Effector memory CD8-positive, alpha-beta T cell (primary cell): ENCODE results near the gene GIMD1.
A peak's percentile ranks its signal among the peaks of the same experiment; 100 is the strongest.
"Not testable (repeated sequence)": the region's sequence is repeated elsewhere in the genome, so short reads cannot be mapped to it uniquely, and the experiment has no call there.

Experiments used
- ATAC-seq: fragments of 150-1000 bp; cut with Tn5 transposase; replicated peaks from 2 replicates; pipeline ENCODE4 v1.10.0; 2021; ENCODE audit warnings: mild to moderate bottlenecking, moderate library complexity
- DNase-seq, 3 experiments: peaks; one replicate each; pipeline ENCODE4 v3.0.0; 2021
- H3K27ac Mint-ChIP-seq, 2 donors: one replicate each; pipeline ENCODE4 v1.8.0; 2022; ENCODE audit warnings: mild to moderate bottlenecking in 2 of 2, mixed read lengths in 2 of 2, moderate library complexity in 2 of 2
- H3K27me3 Mint-ChIP-seq, 2 donors: one replicate each; pipeline ENCODE4 v1.8.0; 2022; ENCODE audit warnings: mixed read lengths in 2 of 2
- H3K36me3 Mint-ChIP-seq: one replicate; pipeline ENCODE4 v1.8.0; 2022; ENCODE audit warnings: mild to moderate bottlenecking, moderate library complexity, mixed read lengths; ENCODE audit not compliant: insufficient read depth
- H3K4me1 Mint-ChIP-seq, 2 donors: one replicate each; pipeline ENCODE4 v1.8.0; 2022; ENCODE audit warnings: low read depth in 2 of 2, mixed read lengths in 2 of 2
- H3K4me3 Mint-ChIP-seq, 2 donors: one replicate each; pipeline ENCODE4 v1.8.0; 2022; ENCODE audit warnings: mild to moderate bottlenecking in 2 of 2, mixed read lengths in 2 of 2, moderate library complexity in 2 of 2
- H3K9me3 Mint-ChIP-seq, 2 donors: one replicate each; pipeline ENCODE4 v1.8.0; 2022; ENCODE audit warnings: mixed read lengths in 2 of 2

The GIMD1 gene

GRCh38 chr4:106339431-106339830, 29.1 kb downstream of the GIMD1 start:
- DNase-seq, result no peak
- H3K9me3 Mint-ChIP-seq, result peaks cover 0 to 5% of the 10 kb centered on the region in 2 donors
- no peak overlapping the region for H3K4me3 Mint-ChIP-seq
- peak overlapping the region in 1 of 2 donors; percentile 41 for H3K27ac Mint-ChIP-seq
- H3K27me3 Mint-ChIP-seq, result no peaks in the 10 kb centered on the region
- peaks cover 58% of the 10 kb centered on the region for H3K36me3 Mint-ChIP-seq
- H3K4me1 Mint-ChIP-seq, result peaks cover 32 to 67% of the 10 kb centered on the region in 2 donors
- no peak for ATAC-seq

- Mint-ChIP-seq H3K27ac (no peak overlapping the region), H3K27me3 (no peaks in the 10 kb centered on the region), H3K4me1 (peaks cover 26 to 59% of the 10 kb centered on the region in 2 donors), H3K4me3 (no peak overlapping the region), H3K36me3 (peaks cover 63% of the 10 kb centered on the region), H3K9me3 (peaks cover 0 to 5% of the 10 kb centered on the region in 2 donors)
- no peak for DNase-seq
- no peak for ATAC-seq
Measured at GRCh38 chr4:106338671-106339070, 29.9 kb downstream of the GIMD1 start.

- Mint-ChIP-seq H3K4me3 (no peak overlapping the region), H3K27me3 (no peaks in the 10 kb centered on the region), H3K27ac (peak overlapping the region in 1 of 2 donors; percentile 52), H3K4me1 (peaks cover 26 to 54% of the 10 kb centered on the region in 2 donors), H3K36me3 (peaks cover 68% of the 10 kb centered on the region), H3K9me3 (peaks cover 0 to 5% of the 10 kb centered on the region in 2 donors)
- no peak for DNase-seq
- no peak for ATAC-seq
Measured at GRCh38 chr4:106337916-106338315, 30.7 kb downstream of the GIMD1 start.

GRCh38 chr4:106336618-106337017, 32.0 kb downstream of the GIMD1 start:
- peaks cover 21 to 41% of the 10 kb centered on the region in 2 donors for H3K4me1 Mint-ChIP-seq
- no peaks in the 10 kb centered on the region for H3K27me3 Mint-ChIP-seq
- no peak overlapping the region for H3K27ac Mint-ChIP-seq
- H3K4me3 Mint-ChIP-seq, result no peak overlapping the region
- H3K9me3 Mint-ChIP-seq, result peaks cover 0 to 5% of the 10 kb centered on the region in 2 donors
- peaks cover 72% of the 10 kb centered on the region for H3K36me3 Mint-ChIP-seq
- no peak for ATAC-seq
- no peak for DNase-seq

GRCh38 chr4:106334741-106335470, 33.7 kb downstream of the GIMD1 start:
- ATAC-seq (no peak), DNase-seq (no peak)
- Mint-ChIP-seq H3K4me3 (no peak overlapping the region), H3K4me1 (peaks cover 9 to 29% of the 10 kb centered on the region in 2 donors), H3K27ac (peak overlapping the region in 1 of 2 donors; percentile 35), H3K9me3 (peaks cover 0 to 5% of the 10 kb centered on the region in 2 donors), H3K27me3 (no peaks in the 10 kb centered on the region), H3K36me3 (peaks cover 79% of the 10 kb centered on the region)

- no peak for ATAC-seq
- peaks cover 4 to 16% of the 10 kb centered on the region in 2 donors for H3K4me1 Mint-ChIP-seq
- DNase-seq, result no peak
- H3K27ac Mint-ChIP-seq, result no peak overlapping the region
- H3K27me3 Mint-ChIP-seq, result no peaks in the 10 kb centered on the region
- H3K9me3 Mint-ChIP-seq, result peaks cover 0 to 5% of the 10 kb centered on the region in 2 donors
- peaks cover 88% of the 10 kb centered on the region for H3K36me3 Mint-ChIP-seq
- H3K4me3 Mint-ChIP-seq, result no peak overlapping the region
Measured at GRCh38 chr4:106333186-106333585, 35.4 kb downstream of the GIMD1 start.

GRCh38 chr4:106329041-106329618, 39.4 kb downstream of the GIMD1 start:
- Mint-ChIP-seq H3K27ac (peak overlapping the region in 1 of 2 donors; percentile 19), H3K9me3 (no peaks in the 10 kb centered on the region), H3K27me3 (no peaks in the 10 kb centered on the region), H3K4me3 (no peak overlapping the region), H3K4me1 (peaks cover 2 to 8% of the 10 kb centered on the region in 2 donors), H3K36me3 (peaks cover 75% of the 10 kb centered on the region)
- DNase-seq (no peak), ATAC-seq (peak; percentile 74)

- no peak for DNase-seq
- peaks cover 59% of the 10 kb centered on the region for H3K36me3 Mint-ChIP-seq
- H3K9me3 Mint-ChIP-seq, result no peaks in the 10 kb centered on the region
- no peaks in the 10 kb centered on the region for H3K27me3 Mint-ChIP-seq
- H3K4me1 Mint-ChIP-seq, result peaks cover 5 to 12% of the 10 kb centered on the region in 2 donors
- ATAC-seq, result no peak
- H3K4me3 Mint-ChIP-seq, result no peak overlapping the region
- H3K27ac Mint-ChIP-seq, result no peak overlapping the region
Measured at GRCh38 chr4:106325800-106326199, 42.8 kb downstream of the GIMD1 start.

GRCh38 chr4:106323119-106323518, 45.5 kb downstream of the GIMD1 start:
- peak overlapping the region in 1 of 2 donors; percentile 28 for H3K27ac Mint-ChIP-seq
- peaks cover 9 to 19% of the 10 kb centered on the region in 2 donors for H3K4me1 Mint-ChIP-seq
- DNase-seq (no peak), ATAC-seq (no peak)
- H3K9me3 Mint-ChIP-seq, result no peaks in the 10 kb centered on the region
- H3K36me3 Mint-ChIP-seq, result peaks cover 41% of the 10 kb centered on the region
- no peaks in the 10 kb centered on the region for H3K27me3 Mint-ChIP-seq
- no peak overlapping the region for H3K4me3 Mint-ChIP-seq

GRCh38 chr4:106321814-106322213, 46.8 kb downstream of the GIMD1 start:
- H3K36me3 Mint-ChIP-seq, result peaks cover 28% of the 10 kb centered on the region

GRCh38 chr4:106321168-106321567, 47.4 kb downstream of the GIMD1 start:
- H3K4me1 Mint-ChIP-seq, result peaks cover 9 to 21% of the 10 kb centered on the region in 2 donors
- not testable (repeated sequence) for H3K27me3 Mint-ChIP-seq, DNase-seq, H3K4me3 Mint-ChIP-seq, H3K9me3 Mint-ChIP-seq, H3K27ac Mint-ChIP-seq, ATAC-seq
- H3K36me3 Mint-ChIP-seq, result peaks cover 25% of the 10 kb centered on the region

More at GRCh38 chr4:106321814-106322213, 46.8 kb downstream of the GIMD1 start:
- not testable (repeated sequence) for H3K4me3 Mint-ChIP-seq, ATAC-seq, H3K9me3 Mint-ChIP-seq, DNase-seq, H3K27me3 Mint-ChIP-seq
- Mint-ChIP-seq H3K4me1 (peaks cover 9 to 21% of the 10 kb centered on the region in 2 donors), H3K27ac (peak overlapping the region in 1 of 2 donors; percentile 29)

GRCh38 chr4:106320235-106320634, 48.3 kb downstream of the GIMD1 start:
- H3K4me1 Mint-ChIP-seq, result peaks cover 9 to 21% of the 10 kb centered on the region in 2 donors
- peaks cover 25% of the 10 kb centered on the region for H3K36me3 Mint-ChIP-seq
- ATAC-seq (no peak), DNase-seq (no peak)
- peak overlapping the region in 1 of 2 donors; percentile 53 for H3K27ac Mint-ChIP-seq
- no peak overlapping the region for H3K4me3 Mint-ChIP-seq
- H3K9me3 Mint-ChIP-seq, result no peaks in the 10 kb centered on the region
- H3K27me3 Mint-ChIP-seq, result no peaks in the 10 kb centered on the region

GRCh38 chr4:106318511-106318910, 50.1 kb downstream of the GIMD1 start:
- peak overlapping the region in 1 of 2 donors; percentile 4 for H3K27ac Mint-ChIP-seq
- ATAC-seq (no peak), DNase-seq (no peak)
- peaks cover 22% of the 10 kb centered on the region for H3K36me3 Mint-ChIP-seq
- H3K4me3 Mint-ChIP-seq, result no peak overlapping the region
- H3K4me1 Mint-ChIP-seq, result peaks cover 12 to 17% of the 10 kb centered on the region in 2 donors
- no peaks in the 10 kb centered on the region for H3K9me3 Mint-ChIP-seq
- H3K27me3 Mint-ChIP-seq, result no peaks in the 10 kb centered on the region

GRCh38 chr4:106317815-106318214, 50.8 kb downstream of the GIMD1 start:
- Mint-ChIP-seq H3K9me3 (no peaks in the 10 kb centered on the region), H3K36me3 (peaks cover 18% of the 10 kb centered on the region), H3K4me3 (no peak overlapping the region), H3K27ac (peak overlapping the region in 1 of 2 donors; percentile 4), H3K27me3 (no peaks in the 10 kb centered on the region), H3K4me1 (peaks cover 14 to 22% of the 10 kb centered on the region in 2 donors)
- no peak for DNase-seq
- no peak for ATAC-seq
